HG02610 (cell line): ENCODE results near the gene RHBDF2.

Source experiments
- ATAC-seq: cut with Tn5 transposase; IDR thresholded peaks from one replicate; pipeline ENCODE4 v1.9.1; 2021; ENCODE audit warnings: mild to moderate bottlenecking, moderate library complexity; ENCODE audit not compliant: unreplicated experiment

The RHBDF2 gene

DNA sequence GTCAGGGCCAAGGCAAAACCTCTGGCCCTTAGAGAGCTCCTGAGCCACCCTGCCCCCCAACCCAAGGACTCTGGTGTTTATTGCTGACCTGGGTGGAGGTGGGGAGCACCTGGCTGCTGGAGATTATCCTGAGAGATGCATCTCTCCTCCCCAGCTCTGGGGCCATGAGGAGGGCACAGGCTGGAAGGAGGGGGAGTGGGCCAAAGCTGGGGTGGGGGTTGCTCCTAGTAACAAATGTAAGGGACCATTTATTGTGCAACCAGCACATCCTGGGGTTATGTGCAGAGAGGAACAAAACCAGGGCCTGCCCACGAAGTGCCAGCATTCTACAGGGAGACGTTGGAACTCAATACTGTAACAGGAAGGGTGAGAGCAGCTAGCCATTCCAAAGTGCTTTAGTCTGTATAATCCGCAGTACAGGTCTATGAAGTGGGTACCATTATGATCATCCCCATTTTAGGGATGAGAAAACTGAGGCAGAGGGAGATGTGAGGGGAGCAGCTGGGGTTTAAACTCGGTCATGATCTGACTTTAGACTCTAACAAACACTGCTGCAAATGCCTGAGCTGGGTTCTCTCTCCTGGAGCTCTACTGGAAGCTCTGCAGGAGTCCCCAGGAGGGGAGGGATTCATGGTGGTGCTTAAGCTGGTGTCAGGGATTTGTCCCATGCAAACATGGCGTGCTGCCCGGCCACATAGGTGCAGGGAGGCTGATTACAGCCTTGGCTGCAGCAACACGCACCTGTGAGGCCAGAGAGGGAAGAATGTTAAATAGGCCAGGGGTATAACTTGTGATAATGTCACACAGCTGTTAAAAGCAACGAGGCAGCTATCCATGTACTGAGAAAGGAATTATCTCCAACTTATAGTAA lies 1.4 kb upstream of the RHBDF2 start:
- no peak for ATAC-seq

DNA sequence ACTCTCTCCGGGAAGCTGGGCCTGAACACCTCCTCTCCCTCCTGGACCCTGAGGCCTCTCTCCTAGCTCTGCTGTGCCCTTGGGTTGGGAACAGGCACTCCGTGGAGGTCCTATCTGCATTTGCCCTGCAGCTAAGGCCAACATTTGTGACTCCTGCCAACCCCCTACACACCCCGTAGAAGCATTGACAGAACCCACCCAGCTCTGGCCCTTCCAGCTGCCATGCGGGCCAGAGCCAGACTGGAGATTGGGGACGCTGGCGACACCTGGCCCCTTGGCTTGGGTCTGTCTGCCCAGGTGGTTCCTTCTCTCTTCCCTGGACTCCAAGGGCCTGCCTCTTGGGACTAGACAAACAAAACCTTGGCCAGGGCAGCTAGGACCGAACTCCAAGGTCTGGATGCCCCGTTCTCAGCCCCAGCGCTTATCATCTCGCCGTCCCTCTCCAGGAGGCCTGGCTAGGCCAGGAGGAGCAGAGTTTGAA lies 644 bp upstream of the RHBDF2 start:
- ATAC-seq = no peak

DNA sequence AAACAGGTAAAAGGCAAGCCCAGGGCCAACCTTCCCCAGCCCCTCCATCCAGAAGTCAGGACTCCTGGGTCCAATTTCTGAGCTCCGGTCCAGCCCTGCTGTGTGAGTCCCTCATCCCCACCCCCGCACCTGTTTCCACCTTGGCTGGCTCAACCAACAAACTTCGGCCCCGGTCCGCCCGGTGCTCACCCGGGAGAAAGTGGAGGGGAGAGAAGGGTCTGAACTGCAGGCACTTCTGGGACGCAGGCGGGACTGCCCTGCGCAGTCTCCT lies 541 bp downstream of the RHBDF2 start:
- no peak for ATAC-seq

DNA sequence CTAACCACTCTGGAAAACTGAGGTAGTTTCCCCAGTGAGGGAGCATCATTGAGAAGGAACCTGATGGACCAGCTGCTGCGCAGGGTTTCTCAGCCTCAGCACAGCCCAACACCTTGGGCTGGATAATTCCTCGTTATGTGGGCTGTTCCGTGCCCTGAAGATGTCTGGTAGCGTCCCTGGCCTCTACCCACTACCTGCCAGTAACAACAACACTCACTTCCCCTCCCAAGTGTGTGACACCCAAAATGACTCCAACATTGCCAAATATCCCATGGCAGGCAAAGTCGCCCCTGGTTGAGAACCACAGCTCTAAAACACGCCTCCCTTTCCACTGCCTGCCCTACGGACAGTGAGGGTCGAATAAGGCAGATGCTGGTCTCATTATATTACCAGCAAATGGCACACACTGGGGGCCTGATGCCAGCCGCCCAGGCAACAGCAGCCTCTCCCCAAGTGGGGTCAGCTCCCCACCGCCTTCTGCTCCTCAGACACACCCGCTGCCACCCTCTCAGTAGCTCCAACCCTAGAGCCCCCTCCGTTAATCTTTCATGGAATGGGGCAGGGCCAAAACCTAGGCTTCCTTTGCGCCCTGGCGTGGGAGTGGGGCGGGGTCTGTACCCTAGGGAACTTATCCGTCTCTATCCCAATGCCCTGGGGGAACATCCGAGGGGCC lies 1.0 kb downstream of the RHBDF2 start:
- ATAC-seq = no peak

DNA sequence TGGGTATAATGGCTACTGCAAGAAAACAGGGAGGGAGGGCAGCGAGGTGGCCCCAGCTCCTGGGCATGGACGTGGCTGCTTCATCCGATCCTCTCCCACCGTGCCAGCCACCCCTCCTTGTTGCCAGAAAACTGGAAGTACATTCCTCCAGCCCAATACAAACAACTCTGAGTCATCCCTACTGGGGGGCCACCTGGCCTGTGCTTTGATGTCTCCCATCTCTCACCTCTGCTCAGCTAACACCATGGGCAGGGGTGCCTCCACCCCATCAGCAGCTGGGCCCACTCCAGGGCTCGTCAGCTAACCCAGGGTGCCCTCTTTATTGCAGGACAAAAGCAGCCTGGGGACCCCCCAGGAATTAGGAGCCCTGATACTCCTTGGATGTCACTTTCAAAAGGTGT lies 2.0 kb downstream of the RHBDF2 start:
- ATAC-seq = no peak

DNA sequence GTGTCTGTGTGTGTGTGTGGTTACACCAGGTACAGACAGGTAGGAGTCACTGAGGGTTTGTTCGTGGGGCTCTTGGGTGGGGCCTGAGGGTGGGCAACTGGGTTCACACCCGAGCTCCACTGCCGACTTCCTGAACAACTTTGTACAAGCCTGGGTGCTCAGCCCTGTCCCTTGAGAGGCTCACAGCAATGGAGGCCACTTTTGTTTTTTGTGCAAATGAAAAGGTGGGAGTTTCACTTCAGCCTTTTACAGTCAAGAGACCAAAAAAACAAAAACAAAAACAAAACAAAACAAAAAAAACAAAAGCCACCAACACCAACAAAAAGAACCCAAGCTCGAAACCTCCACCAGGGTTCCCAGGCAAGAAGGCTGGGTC lies 2.4 kb downstream of the RHBDF2 start:
- ATAC-seq = no peak

DNA sequence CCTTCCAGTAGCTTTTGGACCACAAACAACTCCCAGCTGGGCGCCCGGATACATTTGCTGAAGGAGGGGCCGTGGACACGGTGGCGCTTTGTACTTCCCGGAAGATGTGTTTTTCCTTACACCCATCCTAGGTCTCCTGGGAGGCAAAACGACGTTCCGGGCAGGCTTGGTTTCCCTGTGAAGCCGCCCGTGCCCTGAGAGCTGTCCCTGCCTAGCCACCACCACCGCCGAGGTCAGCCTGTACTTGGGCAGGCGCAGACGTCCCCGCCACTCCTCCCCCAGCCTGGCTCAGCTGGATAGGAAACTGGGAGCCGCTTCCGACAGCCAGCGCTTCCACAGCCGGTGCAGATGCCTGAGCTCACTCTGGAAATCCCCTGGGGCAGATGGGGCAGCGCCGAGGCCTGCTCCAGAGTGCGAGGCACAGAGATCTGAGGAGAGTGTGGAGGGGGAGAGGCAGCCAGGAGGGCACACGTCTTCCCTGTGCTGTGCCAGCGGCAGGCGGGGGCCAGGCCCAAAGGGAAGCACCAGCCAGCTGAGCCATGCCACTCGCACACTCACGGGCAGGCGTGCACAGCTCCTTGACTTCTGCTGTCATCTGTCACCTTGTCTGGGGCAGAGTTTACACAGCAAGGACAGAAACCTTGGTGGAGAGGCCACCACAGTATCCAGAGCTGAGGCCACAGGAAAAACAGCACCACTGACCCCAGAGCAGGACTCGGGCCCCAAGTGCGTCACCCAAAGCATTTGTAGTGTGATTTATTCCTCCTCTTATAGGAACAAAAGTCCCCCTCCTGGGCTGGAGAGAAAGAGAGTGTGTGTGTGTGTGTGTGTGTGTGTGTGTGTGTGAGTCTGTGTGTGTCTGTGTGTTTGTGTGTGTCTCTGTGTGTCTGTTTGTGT lies 3.0 kb downstream of the RHBDF2 start:
- ATAC-seq = no peak

DNA sequence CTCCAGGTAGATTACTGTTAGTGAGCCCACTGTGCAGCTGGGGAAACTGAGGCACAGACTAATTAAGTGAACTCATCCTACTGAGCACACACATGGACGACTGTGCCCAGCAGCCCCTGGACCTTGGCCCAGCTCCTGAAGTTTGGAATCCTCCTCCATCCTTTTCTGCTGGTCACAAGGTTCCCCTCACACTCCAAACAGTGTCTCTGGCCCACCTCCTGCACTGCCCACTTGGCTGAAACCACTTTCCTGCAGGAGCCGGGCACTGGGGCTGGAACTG lies 3.6 kb downstream of the RHBDF2 start:
- ATAC-seq = no peak

DNA sequence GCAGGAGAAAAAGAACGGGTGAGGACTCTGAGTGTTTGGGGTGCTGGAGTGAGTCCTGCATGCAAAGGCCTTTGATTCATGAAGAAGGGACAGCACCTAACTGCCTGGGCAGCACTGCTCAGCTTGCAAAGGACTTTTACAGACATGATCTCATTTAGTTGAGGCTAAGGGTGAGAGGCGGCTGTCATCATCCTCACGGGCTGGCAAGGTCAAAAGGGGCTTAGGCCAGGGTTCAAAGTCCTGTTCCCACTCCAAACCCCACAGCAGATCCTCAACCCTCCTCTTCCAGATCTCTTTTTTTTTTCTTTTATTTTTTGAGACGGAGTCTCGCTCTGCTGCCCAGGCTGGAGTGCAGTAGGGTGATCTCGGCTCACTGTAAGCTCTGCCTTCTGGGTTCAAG lies 4.8 kb downstream of the RHBDF2 start:
- no peak for ATAC-seq

DNA sequence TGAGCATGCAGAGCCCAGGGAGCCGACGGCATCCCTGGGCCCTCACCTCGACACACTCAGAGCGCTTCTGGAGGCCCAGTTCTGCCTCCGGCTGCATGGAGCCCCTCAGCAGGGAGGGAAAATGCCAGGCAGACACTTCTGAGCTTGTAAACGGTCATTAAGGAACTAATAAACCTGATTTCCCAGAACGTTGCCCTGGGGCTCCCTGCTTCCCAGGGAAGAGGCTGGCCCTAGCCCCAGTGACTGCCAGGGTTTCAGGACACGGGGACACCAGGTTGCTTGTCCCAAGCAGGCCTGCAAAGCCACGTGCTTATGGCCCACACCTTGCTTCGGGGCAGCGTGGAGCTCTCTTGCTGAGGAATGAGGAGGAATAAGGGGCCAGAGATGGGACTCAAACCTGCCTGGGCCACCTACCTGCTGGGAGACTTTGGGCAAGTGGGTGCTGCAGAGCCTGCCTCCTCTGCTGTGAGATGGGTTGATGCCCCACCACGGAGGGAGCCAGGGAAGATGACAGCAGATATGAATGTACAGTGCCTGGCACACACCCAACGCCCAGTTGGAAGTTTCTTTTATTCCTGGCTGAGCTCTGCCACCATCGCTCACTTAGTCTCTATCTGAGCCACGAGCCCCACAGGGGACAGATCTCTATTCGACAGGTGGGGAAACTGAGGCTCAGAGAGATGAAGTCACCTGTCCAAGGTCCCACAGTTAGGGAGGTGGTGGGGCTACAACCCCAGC lies 5.4 kb downstream of the RHBDF2 start:
- ATAC-seq = no peak

DNA sequence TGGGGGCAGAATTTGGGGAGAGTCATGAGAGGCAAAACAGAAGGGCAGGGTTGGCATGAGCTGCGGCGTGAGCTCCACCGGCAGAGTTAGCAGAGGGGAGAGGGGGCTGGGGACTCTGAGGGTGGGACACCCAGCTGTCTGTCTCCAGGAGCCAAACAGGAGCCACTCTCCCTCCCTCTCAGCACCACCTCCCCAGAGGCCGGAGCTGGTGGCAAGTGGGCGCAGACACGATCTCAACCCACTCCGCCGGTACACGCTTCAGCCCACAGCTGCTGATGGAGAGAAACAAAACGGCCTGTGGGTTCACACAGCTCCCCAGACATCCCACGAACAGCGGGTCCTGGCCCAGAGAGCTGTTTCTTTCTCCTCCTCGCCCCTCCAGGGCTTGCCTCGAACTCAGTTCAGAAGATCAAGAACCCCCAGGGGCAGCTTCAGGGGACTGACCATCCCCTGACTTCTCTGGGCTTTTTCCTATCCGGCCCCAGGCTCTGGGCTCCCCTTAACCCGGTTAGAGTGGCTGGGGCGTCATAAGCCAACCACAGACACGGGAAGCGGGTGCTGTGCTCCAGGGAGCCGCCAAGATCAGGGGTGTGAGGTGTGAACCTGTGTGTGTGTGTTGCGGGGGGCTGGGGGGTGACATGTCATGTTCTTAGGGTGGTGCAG lies 7.6 kb downstream of the RHBDF2 start:
- ATAC-seq = no peak

DNA sequence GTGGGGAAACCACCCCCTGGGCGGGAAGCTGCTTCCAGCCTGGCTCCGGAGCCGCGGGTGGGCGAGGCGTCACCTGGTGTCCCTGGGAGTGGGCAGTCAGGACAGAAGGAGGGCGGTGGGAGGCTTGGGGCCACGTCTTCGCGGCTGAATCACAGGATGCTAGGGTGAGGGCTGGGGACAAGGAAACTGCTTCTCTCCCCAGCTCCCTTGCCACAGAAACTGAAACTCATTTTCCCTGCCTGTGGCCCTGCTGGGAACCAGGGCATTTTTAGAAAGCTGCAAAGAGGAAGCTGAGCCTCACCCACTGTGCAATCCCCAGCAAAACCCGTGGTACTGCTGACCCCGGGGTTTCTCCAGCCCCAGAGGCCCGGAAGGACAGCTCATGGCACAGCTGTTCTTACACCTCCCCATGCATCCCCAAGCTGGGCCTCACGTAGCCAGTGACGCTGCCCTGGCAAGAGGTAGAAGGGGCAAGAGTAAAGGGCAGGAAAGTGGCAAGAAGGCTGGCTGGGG lies 8.2 kb downstream of the RHBDF2 start:
- ATAC-seq = peak; percentile 50

DNA sequence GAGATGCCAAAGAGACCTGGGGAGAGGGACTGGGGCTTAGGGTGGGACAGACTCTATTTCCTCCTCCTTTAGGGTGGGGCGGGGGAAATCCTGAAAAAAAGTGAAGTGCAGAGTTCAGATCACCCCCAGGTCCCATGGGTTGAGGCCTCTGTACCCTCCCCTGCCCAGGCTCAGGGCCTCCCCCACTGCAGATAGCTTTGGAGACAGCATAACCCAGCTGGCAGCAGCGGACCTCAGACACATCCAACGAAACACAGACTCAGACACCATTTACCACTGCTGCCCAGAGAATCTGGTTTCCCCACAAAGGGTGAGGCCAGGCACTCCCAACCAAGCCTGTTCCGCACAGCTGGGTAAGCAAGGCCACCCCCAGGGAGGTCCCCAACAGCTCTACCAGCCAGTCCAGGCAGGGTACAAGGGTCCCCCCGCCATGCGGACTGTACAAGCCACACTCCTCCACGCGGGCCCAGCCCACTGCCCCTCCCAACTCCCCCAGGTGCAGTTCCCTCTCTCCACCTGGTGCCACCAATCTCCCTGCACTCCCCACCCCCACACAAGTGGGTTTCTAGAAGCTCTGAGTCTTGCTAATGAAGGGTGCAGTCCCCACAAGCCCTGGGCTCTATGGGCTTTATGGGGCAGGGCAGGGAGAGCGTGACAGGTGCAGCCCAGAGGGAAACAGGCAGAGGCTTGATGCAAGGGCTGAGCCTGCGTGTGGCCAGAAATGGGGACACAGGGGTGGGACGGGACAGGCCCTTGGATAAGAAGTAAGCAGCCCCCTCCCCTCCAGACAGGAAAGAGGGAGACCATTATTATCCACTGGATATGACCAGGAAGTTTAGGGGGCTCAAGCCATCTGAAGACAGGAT lies 8.9 kb downstream of the RHBDF2 start:
- ATAC-seq = peak; percentile 36

DNA sequence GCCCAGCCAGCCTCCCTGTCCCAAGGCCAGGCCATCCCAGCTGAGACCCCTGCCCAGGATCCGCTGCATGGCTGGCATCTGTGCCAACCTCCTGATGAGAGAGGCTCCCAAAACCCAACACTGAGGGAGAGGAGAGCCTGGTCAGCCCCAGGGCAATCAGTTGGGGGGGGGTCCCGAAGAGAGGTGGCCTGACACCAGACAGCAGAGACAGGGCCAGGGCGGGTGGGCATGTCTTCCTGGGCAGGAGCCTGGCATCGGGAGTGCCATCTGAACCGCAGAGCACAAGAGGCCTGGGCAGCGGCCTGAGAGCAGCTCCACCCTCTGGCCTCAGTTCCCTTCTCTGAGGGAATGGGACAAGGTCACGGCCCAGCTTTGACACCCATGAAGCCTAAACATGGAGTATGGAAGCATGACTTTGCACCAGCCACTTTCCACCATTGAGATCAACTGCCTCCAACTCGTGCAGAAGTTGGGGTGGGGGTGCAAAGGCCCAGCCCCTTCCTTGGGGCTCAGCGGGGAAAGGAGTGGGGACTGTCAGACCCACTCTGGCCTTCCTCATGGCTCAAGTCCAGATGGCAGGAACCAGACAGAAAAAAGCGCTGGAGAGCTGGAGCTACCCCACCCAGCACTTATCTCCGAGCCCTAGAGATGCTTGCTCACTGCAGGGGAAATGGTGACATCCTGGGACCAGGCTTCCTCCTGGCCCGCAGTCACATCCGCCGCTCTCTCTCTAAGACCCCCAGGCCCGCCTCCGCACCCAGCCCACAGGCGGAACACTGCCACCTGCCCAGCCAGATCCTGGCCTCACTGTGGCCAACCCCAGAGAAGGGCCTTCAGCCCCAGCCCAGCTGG lies 9.7 kb downstream of the RHBDF2 start:
- ATAC-seq = peak; percentile 7

DNA sequence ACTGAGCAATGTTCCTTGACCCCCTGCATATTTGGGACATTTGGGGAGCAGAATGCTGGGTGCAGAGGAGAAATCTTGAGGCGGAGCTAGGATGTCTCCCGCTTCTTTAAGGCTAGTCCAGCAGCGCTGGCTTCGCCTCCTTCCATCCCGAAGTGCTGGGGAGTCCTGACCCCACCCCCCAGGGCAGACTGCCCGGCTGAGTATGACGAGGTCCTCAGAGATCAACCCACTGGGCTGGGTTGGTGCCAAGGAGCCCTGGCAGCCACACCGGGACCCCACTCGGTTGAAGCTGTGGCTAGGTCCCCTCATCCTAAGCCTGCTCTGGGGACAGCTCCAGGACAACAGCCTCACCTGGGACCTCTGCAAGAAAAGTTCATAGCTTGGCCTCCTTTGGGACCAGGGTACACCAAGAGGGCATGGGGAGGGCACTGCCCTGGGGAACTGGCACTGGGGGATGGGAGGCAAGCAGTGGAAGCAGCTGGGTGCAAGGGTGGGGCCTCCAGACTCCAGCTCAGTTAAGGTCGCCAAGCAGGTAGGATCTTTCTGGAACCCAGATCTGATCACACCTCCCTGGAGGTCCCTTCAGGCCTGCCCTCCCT lies 11.0 kb downstream of the RHBDF2 start:
- no peak for ATAC-seq

DNA sequence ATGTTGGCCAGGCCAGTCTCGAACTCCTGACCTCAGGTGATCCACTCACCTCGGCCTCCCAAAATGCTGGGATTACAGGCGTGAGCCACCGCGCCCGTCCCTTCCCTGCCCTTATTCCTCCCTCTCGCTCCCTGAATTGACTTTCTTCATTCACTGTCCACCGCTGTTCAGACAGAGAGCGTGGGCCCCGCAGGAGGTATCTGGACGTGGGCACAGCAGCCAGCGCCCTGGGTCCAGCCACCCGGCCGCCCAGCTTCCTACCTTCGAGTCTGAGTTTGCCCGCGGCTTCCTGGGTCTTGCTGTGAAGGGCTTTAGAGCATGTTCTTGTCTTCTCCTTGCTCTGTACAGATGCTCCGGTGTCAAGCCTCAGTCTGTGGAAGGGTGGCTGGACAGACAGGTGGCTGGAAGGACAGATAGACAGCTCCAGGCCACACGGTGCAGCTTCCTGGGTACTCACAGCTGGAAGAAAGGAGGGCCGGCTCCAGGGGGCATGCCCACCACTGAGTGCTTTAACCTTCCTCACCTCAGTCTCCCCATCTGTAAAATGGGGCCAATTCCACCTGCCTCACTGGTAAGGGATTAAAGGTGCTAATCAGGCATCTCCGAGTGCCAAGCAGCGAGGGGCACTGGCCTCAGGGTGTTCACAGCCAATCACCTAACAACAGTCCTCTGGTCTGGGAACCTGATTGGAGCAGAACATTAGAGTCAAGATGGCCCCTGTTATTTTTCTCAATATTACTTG lies 13.6 kb downstream of the RHBDF2 start:
- ATAC-seq = no peak

DNA sequence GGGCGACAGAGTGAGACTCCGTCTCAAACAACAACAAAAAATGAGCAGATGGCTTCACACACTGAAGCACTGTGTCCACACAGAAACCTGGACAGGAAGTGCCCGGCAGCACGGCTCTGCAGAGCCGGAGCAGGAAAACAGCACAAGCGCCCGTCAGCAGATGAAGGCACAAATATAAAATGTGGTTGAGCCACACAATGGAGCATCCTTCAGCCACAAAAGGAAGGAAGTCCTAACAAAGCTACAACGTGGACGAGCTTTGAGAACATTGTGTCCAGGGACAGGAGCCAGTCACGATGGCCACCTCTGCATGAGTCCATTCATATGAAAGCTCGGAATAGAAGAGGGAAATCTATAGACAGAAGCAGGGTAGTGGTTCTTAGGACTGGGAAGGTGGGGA lies 15.7 kb downstream of the RHBDF2 start:
- no peak for ATAC-seq
